GM23248 (cell line): ENCODE data around the gene C11orf98.

Experiments used
- EZH2 ChIP-seq: fragments of 200-600 bp; sonication (generic); IDR thresholded peaks from 2 replicates; pipeline ENCODE4 v1.6.1; 2018; ENCODE audit warnings: antibody characterized with exemption, mild to moderate bottlenecking; ENCODE audit not compliant: insufficient read depth, poor library complexity, severe bottlenecking
- EZH2phosphoT487 ChIP-seq: fragments of 200-600 bp; sonication (generic); IDR thresholded peaks from 2 replicates; pipeline ENCODE4 v1.6.1; 2018; ENCODE audit warnings: antibody characterized with exemption, moderate library complexity, mild to moderate bottlenecking, low read depth; ENCODE audit not compliant: insufficient read depth

DNA sequence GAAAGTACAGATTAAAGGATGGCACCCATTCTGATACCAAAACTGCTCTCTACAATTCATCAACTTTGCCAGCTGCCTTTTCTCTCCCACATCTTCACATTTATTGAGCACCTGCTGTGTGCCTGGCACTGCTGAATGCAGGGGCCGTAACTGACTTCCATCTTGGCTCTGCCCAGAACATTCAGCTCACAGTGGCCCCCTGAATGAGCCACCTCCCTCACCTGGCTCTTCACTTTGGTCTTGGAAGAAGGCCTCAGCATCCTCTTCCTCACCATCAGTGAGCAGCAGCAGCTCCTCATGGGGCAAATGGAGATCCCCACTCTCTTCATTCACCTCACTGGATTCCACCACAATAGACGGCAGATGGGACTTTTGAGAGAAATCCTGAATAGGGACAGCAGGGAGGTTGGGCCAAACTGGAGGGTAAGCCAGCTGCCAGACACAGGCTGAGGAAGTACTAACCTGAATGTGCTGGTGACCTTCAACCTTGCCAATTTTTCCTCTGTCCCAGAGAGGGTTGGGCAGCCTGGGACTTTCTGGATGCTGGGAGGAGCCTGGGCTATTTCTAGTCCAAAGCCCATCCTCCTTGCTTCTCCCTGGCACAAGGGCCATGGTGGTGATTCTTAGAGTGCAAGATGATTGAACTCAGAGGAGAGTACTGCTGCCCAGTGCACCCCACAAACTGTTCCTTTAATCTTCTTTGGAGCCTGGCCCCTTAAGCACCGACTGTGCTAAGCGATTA lies 4.6 kb upstream of the C11orf98 start:
- TF ChIP-seq EZH2 = no peak
- no peak for TF ChIP-seq EZH2phosphoT487
